Measurements from ENCODE around the gene PPP6R3.

GRCh38 chr11:68550485-68550817, 89.9 kb downstream of the PPP6R3 start:
- TF ChIP-seq, protein P1, sequence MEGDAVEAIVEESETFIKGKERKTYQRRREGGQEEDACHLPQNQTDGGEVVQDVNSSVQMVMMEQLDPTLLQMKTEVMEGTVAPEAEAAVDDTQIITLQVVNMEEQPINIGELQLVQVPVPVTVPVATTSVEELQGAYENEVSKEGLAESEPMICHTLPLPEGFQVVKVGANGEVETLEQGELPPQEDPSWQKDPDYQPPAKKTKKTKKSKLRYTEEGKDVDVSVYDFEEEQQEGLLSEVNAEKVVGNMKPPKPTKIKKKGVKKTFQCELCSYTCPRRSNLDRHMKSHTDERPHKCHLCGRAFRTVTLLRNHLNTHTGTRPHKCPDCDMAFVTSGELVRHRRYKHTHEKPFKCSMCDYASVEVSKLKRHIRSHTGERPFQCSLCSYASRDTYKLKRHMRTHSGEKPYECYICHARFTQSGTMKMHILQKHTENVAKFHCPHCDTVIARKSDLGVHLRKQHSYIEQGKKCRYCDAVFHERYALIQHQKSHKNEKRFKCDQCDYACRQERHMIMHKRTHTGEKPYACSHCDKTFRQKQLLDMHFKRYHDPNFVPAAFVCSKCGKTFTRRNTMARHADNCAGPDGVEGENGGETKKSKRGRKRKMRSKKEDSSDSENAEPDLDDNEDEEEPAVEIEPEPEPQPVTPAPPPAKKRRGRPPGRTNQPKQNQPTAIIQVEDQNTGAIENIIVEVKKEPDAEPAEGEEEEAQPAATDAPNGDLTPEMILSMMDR (conservative IDR thresholded peaks at IDR 0.05), result no peak
- no peak for TF ChIP-seq EZH2 (IDR thresholded peaks at IDR 0.05; ENCODE audit: low read depth)
